ENCODE measurements around the gene STRIP1.
"Not testable (repeated sequence)": the region's sequence is repeated elsewhere in the genome, so short reads cannot be mapped to it uniquely, and the experiment has no call there.

STRIP1 gene

GRCh38 chr1:110070671-110071242, 36.3 kb downstream of the STRIP1 start, which contains the start of gene ALX3:
TSS of gene ALX3 (minus strand) at chr1:110070672. CDS start at chr1:110070612, 60 bp downstream.
- DNase-seq (ENCODE audit: low spot score) = no peak

- no peak for DNase-seq (ENCODE audit: low spot score)
Observed at GRCh38 chr1:110074166-110074565, 39.7 kb downstream of the STRIP1 start.

- DNase-seq (ENCODE audit: low spot score) = peak; percentile 24
Observed at GRCh38 chr1:110076789-110077500, 42.5 kb downstream of the STRIP1 start.

- not testable (repeated sequence) for DNase-seq (ENCODE audit: low spot score)
Observed at GRCh38 chr1:110079995-110080394, 45.6 kb downstream of the STRIP1 start.

- DNase-seq (ENCODE audit: low spot score) = no peak
Observed at GRCh38 chr1:110081061-110081460, 46.6 kb downstream of the STRIP1 start.

GRCh38 chr1:110082477-110082876, 48.1 kb downstream of the STRIP1 start:
- no peak for DNase-seq (ENCODE audit: low spot score)

GRCh38 chr1:110083061-110083865, 48.8 kb downstream of the STRIP1 start:
- no peak for DNase-seq (ENCODE audit: low spot score)

GRCh38 chr1:110083866-110084226, 49.4 kb downstream of the STRIP1 start:
- DNase-seq (ENCODE audit: low spot score) = no peak

- peak; percentile 17 for DNase-seq (ENCODE audit: low spot score)
Observed at GRCh38 chr1:110084227-110085078, 50.0 kb downstream of the STRIP1 start.

GRCh38 chr1:110085671-110086070, 51.2 kb downstream of the STRIP1 start:
- DNase-seq (ENCODE audit: low spot score) = no peak

- peak; percentile 66 for DNase-seq (ENCODE audit: low spot score)
Observed at GRCh38 chr1:110086961-110087360, 52.5 kb downstream of the STRIP1 start.

- DNase-seq (ENCODE audit: low spot score) = peak; percentile 56
Observed at GRCh38 chr1:110087812-110088738, 53.7 kb downstream of the STRIP1 start.

- DNase-seq (ENCODE audit: low spot score) = no peak
Observed at GRCh38 chr1:110088739-110089316, 54.4 kb downstream of the STRIP1 start.

- DNase-seq (ENCODE audit: low spot score) = no peak
Observed at GRCh38 chr1:110089561-110090275, 55.3 kb downstream of the STRIP1 start.

- no peak for DNase-seq (ENCODE audit: low spot score)
Observed at GRCh38 chr1:110091381-110091780, 57.0 kb downstream of the STRIP1 start.

- no peak for DNase-seq (ENCODE audit: low spot score)
Observed at GRCh38 chr1:110091791-110092190, 57.4 kb downstream of the STRIP1 start.

- DNase-seq (ENCODE audit: low spot score) = no peak
Observed at GRCh38 chr1:110092991-110093390, 58.6 kb downstream of the STRIP1 start.

- no peak for DNase-seq (ENCODE audit: low spot score)
Observed at GRCh38 chr1:110094931-110095654, 60.7 kb downstream of the STRIP1 start.

All from kidney tubule cell (primary cell).